H1 (cell line): Measurements from ENCODE around the gene POPDC3. TPM values are rescaled to one million over a fixed set of nuclear protein-coding genes. Genes with fewer than 3 reads are reported as not detected.

Experiments
- CBX5 ChIP-seq: fragments of 300-800, 300-1000 bp; sonication (generic); IDR thresholded peaks from 2 replicates; pipeline ENCODE4 v1.7.1; 2016; ENCODE audit warnings: antibody characterized with exemption, low read length, low read depth
- CTCF ChIP-seq, 3 experiments: IDR thresholded peaks; 1 replicate in 2 of 3; 2 replicates in 1 of 3; pipeline versions ENCODE4 v1.5.1 to v1.6.1; 2011; ENCODE audit warnings: low read length in 3 of 3, mild to moderate bottlenecking in 3 of 3, inconsistent platforms in 2 of 3, low read depth in 1 of 3, moderate library complexity in 1 of 3; ENCODE audit not compliant: insufficient read depth in 1 of 3; ENCODE audit errors: control extremely low read depth in 1 of 3
- NANOG ChIP-seq: IDR thresholded peaks from 2 replicates; pipeline ENCODE4 v1.6.1; 2011; ENCODE audit warnings: low read length, low read depth, mild to moderate bottlenecking, inconsistent platforms; ENCODE audit not compliant: insufficient read depth, poor library complexity, severe bottlenecking
- POLR2A ChIP-seq, 2 experiments: IDR thresholded peaks; 1 replicate in 1 of 2; 2 replicates in 1 of 2; pipeline ENCODE4 v1.6.1; 2011; ENCODE audit warnings: low read depth in 2 of 2, low read length in 2 of 2, mild to moderate bottlenecking in 2 of 2; ENCODE audit errors: control extremely low read depth in 1 of 2
- RAD21 ChIP-seq, 2 experiments: IDR thresholded peaks in 1 of 2; conservative IDR thresholded peaks in 1 of 2; 2 replicates each; pipeline ENCODE4 v1.6.1; 2011; ENCODE audit warnings: low read depth in 2 of 2, low read length in 2 of 2, improper control_type of control experiment in 1 of 2, inconsistent platforms in 1 of 2, mild to moderate bottlenecking in 1 of 2, moderate library complexity in 1 of 2
- RNF2 ChIP-seq: fragments of 200-900, 300-1000 bp; sonication (generic); IDR thresholded peaks from 2 replicates; pipeline ENCODE4 v1.7.1; 2016; ENCODE audit warnings: borderline replicate concordance, low read depth, mild to moderate bottlenecking, antibody characterized with exemption, low read length; ENCODE audit not compliant: poor library complexity, severe bottlenecking; ENCODE audit errors: missing control alignments
- SIX5 ChIP-seq: IDR thresholded peaks from 2 replicates; pipeline ENCODE4 v1.6.1; 2011; ENCODE audit warnings: mild to moderate bottlenecking, low read depth, low read length
- TCF12 ChIP-seq: IDR thresholded peaks from 2 replicates; pipeline ENCODE4 v1.6.1; 2011; ENCODE audit warnings: low read depth, mild to moderate bottlenecking, low read length
- polyA plus RNA-seq, 7 experiments: library from polyadenylated mRNA; depleted of rRNA in 3 of 7; stranded (reverse) in 5 of 7; unstranded in 2 of 7; fragments of >200 nt in 5 of 7; fragments of 200-250 nt in 2 of 7; gene quantifications; 1 replicate in 5 of 7; 2 replicates in 1 of 7; 4 replicates in 1 of 7; pipeline versions ENCODE4 v1.2.1 to v1.2.3, GENCODE V29; 2011 to 2013; ENCODE audit warnings: missing spikeins in 2 of 7, mixed read lengths in 2 of 7
- total RNA-seq: library from RNA; stranded (reverse); fragmentation: NEBNext Ultra II Directional; extraction: Animal tissue kit (Norgen Biotek cat#: 25700); gene quantifications from 2 replicates; pipeline ENCODE4 v1.2.1, GENCODE V29; 2021

POPDC3 gene
- total and polyA plus RNA-seq, 2 of the 8 experiments (the other 6 are each of a cell fraction or from before 2014, with no cell fraction given): 3.7 to 6.5 TPM

- TF ChIP-seq CTCF (IDR thresholded peaks at IDR 0.05; ENCODE audit: control extremely low read depth in 1 of 3, insufficient read depth in 1 of 3, low read depth in 1 of 3, low read length in 3 of 3): no peak
- TF ChIP-seq RAD21 (IDR thresholded peaks at IDR 0.05 in 1 of 2, conservative IDR thresholded peaks at IDR 0.05 in 1 of 2; ENCODE audit: low read depth in 2 of 2, low read length in 2 of 2): no peak
- TF ChIP-seq RNF2: no peak
- no peak for TF ChIP-seq TCF12
- no peak for TF ChIP-seq CBX5
- TF ChIP-seq SIX5: no peak
- no peak for TF ChIP-seq NANOG
- TF ChIP-seq POLR2A (IDR thresholded peaks at IDR 0.05; ENCODE audit: control extremely low read depth in 1 of 2, low read depth in 2 of 2, low read length in 2 of 2): no peak
Observed at GRCh38 chr6:105199711-105200110, 19.9 kb upstream of the POPDC3 start (continued).
